Loucy (cell line): ENCODE measurements around the gene AUH.

Experiments
- CTCF ChIP-seq: fragments of 200-600 bp; sonication (generic); conservative IDR thresholded peaks from 2 replicates; pipeline ENCODE4 v1.5.1; 2014; ENCODE audit warnings: mild to moderate bottlenecking, antibody characterized with exemption, low read length
- EZH2phosphoT487 ChIP-seq: fragments of 200-600 bp; IDR thresholded peaks from 2 replicates; pipeline ENCODE4 v1.6.1; 2018; ENCODE audit warnings: antibody characterized with exemption, mild to moderate bottlenecking, moderate library complexity, borderline replicate concordance

GRCh38 chr9:91410161-91410560 lies 48.4 kb upstream of the AUH start:
- TF ChIP-seq CTCF (no peak), EZH2phosphoT487 (no peak)
